Measurements from ENCODE around the gene PHEX. TPM values are rescaled to one million over a fixed set of nuclear protein-coding genes. Genes with fewer than 3 reads are reported as not detected.

PHEX gene
- total RNA-seq, 1 experiment from 2014 or later, result 0.27 TPM

DNA sequence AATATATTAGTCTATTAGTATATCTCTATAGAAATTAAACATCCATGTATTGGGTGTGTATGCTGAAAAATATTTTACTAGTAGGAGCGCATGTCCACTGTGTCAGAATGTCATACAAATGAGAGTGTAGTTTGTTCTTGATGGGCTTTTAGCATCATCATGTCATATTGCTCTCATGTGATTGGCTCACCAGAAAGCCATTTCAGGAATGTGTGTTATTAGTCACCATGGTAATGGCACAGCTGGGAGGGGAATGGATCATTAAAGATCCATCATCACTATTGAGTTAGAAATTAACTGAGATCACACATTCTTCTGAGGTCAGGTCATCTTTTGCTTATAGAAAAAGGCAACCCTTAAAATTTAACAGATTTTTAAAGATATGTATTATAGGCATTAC is 77.3 kb downstream of the PHEX start:
- Histone ChIP-seq H3K9me3 (ENCODE audit: control insufficient read depth in 1 of 2, insufficient read depth in 1 of 2, low read depth in 1 of 2, low read length in 2 of 2) (no peaks in the 10 kb centered on the region), H3K4me2 (ENCODE audit: low read length) (no peak overlapping the region), H3K4me3 (replicated peaks in 1 of 2; ENCODE audit: low read depth in 1 of 2, low read length in 2 of 2) (no peak overlapping the region), H3K4me1 (ENCODE audit: control insufficient read depth in 1 of 2, insufficient read depth in 2 of 2, low read length in 2 of 2) (no peaks in the 10 kb centered on the region), H3K36me3 (ENCODE audit: control insufficient read depth in 1 of 2, insufficient read depth in 2 of 2, low read length in 2 of 2) (no peaks in the 10 kb centered on the region), H3K79me2 (ENCODE audit: insufficient read depth, low read length) (no peaks in the 10 kb centered on the region), H4K20me1 (ENCODE audit: insufficient read depth) (no peaks in the 10 kb centered on the region; the same call in 1 of the 2 replicates), H2AFZ (ENCODE audit: low read depth, low read length, poor library complexity, severe bottlenecking) (no peak overlapping the region), H3K27ac (ENCODE audit: low read depth, low read length) (no peak overlapping the region), H3K9me2 (ENCODE audit: insufficient read depth) (no peaks in the 10 kb centered on the region), H3K9ac (ENCODE audit: low read length) (no peak overlapping the region), H3K27me3 (ENCODE audit: insufficient read depth, low read length) (no peaks in the 10 kb centered on the region)
- ChIA-PET CTCF (no interaction called here), POLR2A (no interaction called here), RAD21 (ENCODE audit: low non-redundant PET in 1 of 2, low total read pairs in 2 of 2, uncharacterized antibody in 2 of 2, unreplicated experiment in 2 of 2) (no interaction called here)
- no peak for ATAC-seq
- intact Hi-C loops (cut with micrococcal nuclease), result no loop called here
- no TSS peak for BruUV-seq (replicated peaks)
- TF ChIP-seq, protein P1, sequence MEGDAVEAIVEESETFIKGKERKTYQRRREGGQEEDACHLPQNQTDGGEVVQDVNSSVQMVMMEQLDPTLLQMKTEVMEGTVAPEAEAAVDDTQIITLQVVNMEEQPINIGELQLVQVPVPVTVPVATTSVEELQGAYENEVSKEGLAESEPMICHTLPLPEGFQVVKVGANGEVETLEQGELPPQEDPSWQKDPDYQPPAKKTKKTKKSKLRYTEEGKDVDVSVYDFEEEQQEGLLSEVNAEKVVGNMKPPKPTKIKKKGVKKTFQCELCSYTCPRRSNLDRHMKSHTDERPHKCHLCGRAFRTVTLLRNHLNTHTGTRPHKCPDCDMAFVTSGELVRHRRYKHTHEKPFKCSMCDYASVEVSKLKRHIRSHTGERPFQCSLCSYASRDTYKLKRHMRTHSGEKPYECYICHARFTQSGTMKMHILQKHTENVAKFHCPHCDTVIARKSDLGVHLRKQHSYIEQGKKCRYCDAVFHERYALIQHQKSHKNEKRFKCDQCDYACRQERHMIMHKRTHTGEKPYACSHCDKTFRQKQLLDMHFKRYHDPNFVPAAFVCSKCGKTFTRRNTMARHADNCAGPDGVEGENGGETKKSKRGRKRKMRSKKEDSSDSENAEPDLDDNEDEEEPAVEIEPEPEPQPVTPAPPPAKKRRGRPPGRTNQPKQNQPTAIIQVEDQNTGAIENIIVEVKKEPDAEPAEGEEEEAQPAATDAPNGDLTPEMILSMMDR (IDR thresholded peaks at IDR 0.05 in 2 of 3, conservative IDR thresholded peaks at IDR 0.05 in 1 of 3; ENCODE audit: borderline replicate concordance in 1 of 3, insufficient read depth in 1 of 3, low read depth in 2 of 3, low read length in 2 of 3), result no peak
- TF ChIP-seq POLR2AphosphoS5 (IDR thresholded peaks at IDR 0.05; ENCODE audit: low read depth, low read length) (no peak), JUND (IDR thresholded peaks at IDR 0.05) (no peak), EZH2 (IDR thresholded peaks at IDR 0.05) (no peak)
- no peak for DNase-seq (ENCODE audit: low read depth, low spot score)

DNA sequence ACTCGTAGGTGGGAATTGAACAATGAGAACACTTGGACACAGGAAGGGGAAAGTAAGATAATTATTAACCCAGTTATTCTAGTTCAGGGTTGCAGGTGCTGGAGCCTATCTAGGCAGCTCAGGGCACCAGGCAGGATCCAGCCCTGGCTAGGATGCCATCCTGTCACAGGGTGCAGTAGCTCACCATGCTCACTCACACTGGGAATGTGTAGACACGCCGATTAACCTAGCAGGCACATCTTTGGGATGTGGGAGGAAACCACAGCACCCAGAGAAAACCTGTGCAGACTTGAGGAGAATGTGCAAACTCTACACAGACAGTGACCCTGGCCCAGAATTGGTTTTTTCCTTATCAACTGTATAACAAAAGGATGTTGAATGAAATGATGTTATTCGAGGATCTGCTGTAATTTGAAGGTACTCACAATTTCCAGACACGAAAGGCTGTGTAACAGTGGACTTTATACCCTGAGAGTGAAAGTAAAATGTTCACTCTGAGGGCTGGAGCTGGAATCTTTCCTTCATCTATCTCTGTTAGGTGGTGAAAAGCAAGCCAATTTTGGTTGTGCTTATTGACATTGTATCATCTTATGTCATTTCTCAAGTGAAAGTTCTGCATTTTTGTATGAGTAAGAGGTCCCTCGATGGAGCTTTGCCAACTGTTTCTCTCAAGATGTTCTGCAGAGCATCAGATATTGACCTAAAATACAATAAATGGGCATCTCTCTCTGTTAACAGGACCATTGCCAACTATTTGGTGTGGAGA is 78.8 kb downstream of the PHEX start:
- Histone ChIP-seq H3K27ac (ENCODE audit: low read depth, low read length) (no peak overlapping the region), H3K9me2 (ENCODE audit: insufficient read depth) (no peaks in the 10 kb centered on the region), H3K4me1 (ENCODE audit: control insufficient read depth in 1 of 2, insufficient read depth in 2 of 2, low read length in 2 of 2) (no peaks in the 10 kb centered on the region), H3K4me3 (replicated peaks in 1 of 2; ENCODE audit: low read depth in 1 of 2, low read length in 2 of 2) (no peak overlapping the region), H4K20me1 (ENCODE audit: insufficient read depth) (no peaks in the 10 kb centered on the region; the same call in 1 of the 2 replicates), H3K9ac (ENCODE audit: low read length) (no peak overlapping the region), H3K36me3 (ENCODE audit: control insufficient read depth in 1 of 2, insufficient read depth in 2 of 2, low read length in 2 of 2) (no peaks in the 10 kb centered on the region), H3K9me3 (ENCODE audit: control insufficient read depth in 1 of 2, insufficient read depth in 1 of 2, low read depth in 1 of 2, low read length in 2 of 2) (no peaks in the 10 kb centered on the region), H3K79me2 (ENCODE audit: insufficient read depth, low read length) (no peaks in the 10 kb centered on the region), H3K27me3 (ENCODE audit: insufficient read depth, low read length) (no peaks in the 10 kb centered on the region), H3K4me2 (ENCODE audit: low read length) (no peak overlapping the region), H2AFZ (ENCODE audit: low read depth, low read length, poor library complexity, severe bottlenecking) (no peak overlapping the region)
- no peak for DNase-seq (ENCODE audit: low read depth, low spot score)
- no TSS peak for BruUV-seq (replicated peaks)
- ChIA-PET CTCF (no interaction called here), POLR2A (no interaction called here), RAD21 (ENCODE audit: low non-redundant PET in 1 of 2, low total read pairs in 2 of 2, uncharacterized antibody in 2 of 2, unreplicated experiment in 2 of 2) (no interaction called here)
- intact Hi-C loops (cut with micrococcal nuclease), result no loop called here
- no peak for ATAC-seq
- TF ChIP-seq CBX3 (IDR thresholded peaks at IDR 0.05; ENCODE audit: low read depth) (no peak), ELF1 (IDR thresholded peaks at IDR 0.05; ENCODE audit: borderline replicate concordance, low read depth) (no peak), POLR2AphosphoS5 (IDR thresholded peaks at IDR 0.05; ENCODE audit: low read depth, low read length) (no peak), SIN3A (IDR thresholded peaks at IDR 0.05; ENCODE audit: low read depth) (no peak), ATF3 (IDR thresholded peaks at IDR 0.05) (no peak), MAX (IDR thresholded peaks at IDR 0.05) (no peak), ZBTB33 (IDR thresholded peaks at IDR 0.05; ENCODE audit: extremely low read depth, insufficient replicate concordance, low read length) (no peak), POLR2A (IDR thresholded peaks at IDR 0.05; ENCODE audit: borderline replicate concordance, extremely low read depth, insufficient read depth, insufficient read length) (no peak), RAD21 (IDR thresholded peaks at IDR 0.05; ENCODE audit: low read depth) (no peak)
- TF ChIP-seq, protein P1 (IDR thresholded peaks at IDR 0.05 in 2 of 3, conservative IDR thresholded peaks at IDR 0.05 in 1 of 3; ENCODE audit: borderline replicate concordance in 1 of 3, insufficient read depth in 1 of 3, low read depth in 2 of 3, low read length in 2 of 3), result no peak

Data from HCT116 (cell line).